Endothelial cell of umbilical vein (primary cell): ENCODE measurements around the gene ATAD3A. TPM values are rescaled to one million over a fixed set of nuclear protein-coding genes. Genes with fewer than 3 reads are reported as not detected.

Experiments used
- BruUV-seq: library from RNA; stranded (reverse); fragments of 400-500 nt; replicated peaks from 2 replicates; lab custom pipeline; 2021; lab: Mats Ljungman, UMichigan
- CTCF ChIA-PET: fragments of 300-600, 350-600 bp; sonication (Branson Sonifier 250); formaldehyde crosslinking; loops from one replicate; lab custom pipeline; 2021; ENCODE audit warnings: antibody characterized with exemption, inconsistent platforms; lab: Charles Lee
- POLR2A ChIA-PET: fragments of 300-600, 350-600 bp; sonication (Branson Sonifier 250); formaldehyde crosslinking; loops from one replicate; lab custom pipeline; 2021; ENCODE audit warnings: antibody characterized with exemption, inconsistent platforms; lab: Charles Lee
- DNase-seq: peaks from one replicate; pipeline ENCODE4 v3.0.0-alpha.2; 2011; ENCODE audit warnings: low read depth, low spot score
- FAIRE-seq: peaks from 2 replicates; lab custom pipeline; 2011; peaks lifted over from hg19 to GRCh38; lab: Jason Lieb, UNC
- H2AFZ ChIP-seq: 2 replicates; pipeline ENCODE4 v1.6.0; 2012; ENCODE audit warnings: low read depth, low read length, control low read depth, inconsistent platforms
- H3K27ac ChIP-seq: 2 replicates; pipeline ENCODE4 v1.5.1; 2011; ENCODE audit warnings: low read depth, mild to moderate bottlenecking, control low read depth, low read length, moderate library complexity; ENCODE audit not compliant: insufficient read depth
- H3K27me3 ChIP-seq, 2 experiments: 2 replicates each; pipeline versions ENCODE4 v1.6.0 to v1.6.1; 2011; ENCODE audit warnings: low read length in 2 of 2, mixed read lengths in 1 of 2; ENCODE audit not compliant: control insufficient read depth in 2 of 2, insufficient read depth in 2 of 2
- H3K36me3 ChIP-seq, 2 experiments: 2 replicates in 1 of 2; 3 replicates in 1 of 2; pipeline ENCODE4 v1.5.1; 2011; ENCODE audit warnings: low read length in 2 of 2, mild to moderate bottlenecking in 1 of 2, moderate library complexity in 1 of 2; ENCODE audit not compliant: control insufficient read depth in 2 of 2, insufficient read depth in 2 of 2; ENCODE audit errors: extremely low read depth in 1 of 2
- H3K4me1 ChIP-seq: 3 replicates; pipeline ENCODE4 v1.5.1; 2011; ENCODE audit warnings: mild to moderate bottlenecking, low read length; ENCODE audit not compliant: control insufficient read depth, insufficient read depth; ENCODE audit errors: extremely low read depth
- H3K4me2 ChIP-seq: 2 replicates; pipeline ENCODE4 v1.6.1; 2011; ENCODE audit warnings: low read length, control low read depth, mixed read lengths; ENCODE audit not compliant: insufficient read depth
- H3K4me3 ChIP-seq, 3 experiments: fragments of 200-600 bp in 1 of 3; sonication (generic), shearing (Covaris generic) in 1 of 3; replicated peaks in 1 of 3; 2 replicates each; pipeline ENCODE4 v1.5.1; 2011 to 2016; ENCODE audit warnings: control low read depth in 3 of 3, low read length in 3 of 3, mild to moderate bottlenecking in 2 of 3, inconsistent platforms in 1 of 3, low read depth in 1 of 3, moderate library complexity in 1 of 3; ENCODE audit not compliant: insufficient read depth in 1 of 3
- H3K79me2 ChIP-seq: 2 replicates; pipeline ENCODE4 v1.6.0; 2012; ENCODE audit warnings: low read length, inconsistent platforms; ENCODE audit not compliant: control insufficient read depth, insufficient read depth
- H3K9ac ChIP-seq: replicated peaks from 2 replicates; pipeline ENCODE3; 2011; ENCODE audit warnings: low read length, control low read depth; ENCODE audit not compliant: insufficient read depth; ENCODE audit errors: extremely low read depth
- H3K9me1 ChIP-seq: replicated peaks from 3 replicates; pipeline ENCODE4 v1.6.0; 2011; ENCODE audit warnings: mild to moderate bottlenecking, low read length; ENCODE audit not compliant: control insufficient read depth, insufficient read depth; ENCODE audit errors: extremely low read depth
- H3K9me3 ChIP-seq: replicated peaks from 2 replicates; pipeline ENCODE4 v1.5.1; 2012; ENCODE audit warnings: low read length, inconsistent platforms; ENCODE audit not compliant: control insufficient read depth, insufficient read depth
- H4K20me1 ChIP-seq: replicated peaks from 2 replicates; pipeline ENCODE3; 2011; ENCODE audit warnings: mild to moderate bottlenecking, low read length; ENCODE audit not compliant: control insufficient read depth, insufficient read depth; ENCODE audit errors: extremely low read depth
- CTCF ChIP-seq, 2 donors: IDR thresholded peaks; 1 replicate in 1 of 2; 2 replicates in 1 of 2; pipeline ENCODE4 v1.5.1; 2011; ENCODE audit warnings: low read length in 2 of 2, mild to moderate bottlenecking in 2 of 2, moderate library complexity in 2 of 2, control low read depth in 1 of 2, inconsistent platforms in 1 of 2, low read depth in 1 of 2; ENCODE audit not compliant: insufficient read depth in 1 of 2; ENCODE audit errors: extremely low read depth in 1 of 2
- EZH2 ChIP-seq: IDR thresholded peaks from 2 replicates; pipeline ENCODE4 v1.6.1; 2012; ENCODE audit warnings: borderline replicate concordance, low read depth, mild to moderate bottlenecking, moderate library complexity, low read length, inconsistent platforms; ENCODE audit not compliant: severe bottlenecking
- FOS ChIP-seq: IDR thresholded peaks from 2 replicates; pipeline ENCODE4 v1.6.1; 2011; ENCODE audit warnings: mild to moderate bottlenecking, low read length, moderate library complexity, borderline replicate concordance; ENCODE audit not compliant: insufficient read depth
- GATA2 ChIP-seq: IDR thresholded peaks from 2 replicates; pipeline ENCODE4 v1.7.0; 2011; ENCODE audit warnings: low read depth, mild to moderate bottlenecking, moderate library complexity, mixed read lengths, low read length; ENCODE audit not compliant: insufficient read length, insufficient read depth
- JUN ChIP-seq: IDR thresholded peaks from 2 replicates; pipeline ENCODE4 v1.6.1; 2011; ENCODE audit warnings: borderline replicate concordance, low read depth; ENCODE audit not compliant: insufficient read length, insufficient read depth
- MAX ChIP-seq: IDR thresholded peaks from 2 replicates; pipeline ENCODE4 v1.6.1; 2011; ENCODE audit not compliant: insufficient read depth, insufficient read length
- MYC ChIP-seq: IDR thresholded peaks from one replicate; pipeline ENCODE4 v1.6.1; 2011; ENCODE audit warnings: mild to moderate bottlenecking, low read depth, low read length
- POLR2A ChIP-seq: IDR thresholded peaks from 2 replicates; pipeline ENCODE4 v1.6.1; 2012; ENCODE audit warnings: low read depth, mild to moderate bottlenecking, control low read depth, low read length
- POLR2AphosphoS5 ChIP-seq: IDR thresholded peaks from 2 replicates; pipeline ENCODE4 v1.6.1; 2012; ENCODE audit warnings: low read depth, mild to moderate bottlenecking, control low read depth, low read length, moderate library complexity; ENCODE audit not compliant: insufficient read depth
- dilution Hi-C: fragments of 300-500 bp; cut with MboI; formaldehyde crosslinking; loops from one replicate; pipeline ENCODE4 v1.15.0; 2019; ENCODE audit warnings: low sequenced_read_pairs; ENCODE audit not compliant: extremely low pct_ligation_motif_present
- intact Hi-C: fragments of 100-400 bp; cut with micrococcal nuclease; formaldehyde crosslinking; loops from one replicate; pipeline ENCODE4 v1.10.0; 2022
- polyA plus RNA-seq, 4 experiments: library from polyadenylated mRNA; depleted of rRNA in 3 of 4; stranded (reverse) in 3 of 4; unstranded in 1 of 4; fragments of >200 nt; gene quantifications; 2 replicates each; pipeline versions ENCODE4 v1.2.1 to v1.2.3, GENCODE V29; 2011 to 2012; ENCODE audit warnings: missing spikeins in 1 of 4
- total RNA-seq: library from RNA; stranded (reverse); gene quantifications from 2 replicates; pipeline ENCODE4 v1.2.3, GENCODE V29; 2021

The ATAD3A gene
- total and polyA plus RNA-seq, 2 donors (not counting 3 experiments of a cell fraction or from before 2014, with no cell fraction given), result 24.9 to 55.2 TPM

- H3K9me1 ChIP-seq, result no peaks in the 10 kb centered on the region
- no peak overlapping the region for H3K27ac ChIP-seq
- H3K9me3 ChIP-seq, result no peaks in the 10 kb centered on the region
- no TSS peak for BruUV-seq
- intact Hi-C loops, result no loop called here
- TF ChIP-seq POLR2AphosphoS5 (no peak), CTCF (IDR thresholded peaks at IDR 0.05; ENCODE audit: extremely low read depth in 1 of 2, insufficient read depth in 1 of 2, low read depth in 1 of 2, low read length in 2 of 2) (no peak), GATA2 (no peak), MAX (no peak), EZH2 (no peak), POLR2A (no peak), JUN (no peak), MYC (no peak), FOS (no peak)
- dilution Hi-C loops, result no loop called here
- CTCF ChIA-PET, result no interaction called here
- no peak overlapping the region for H3K9ac ChIP-seq
- H3K79me2 ChIP-seq, result no peaks in the 10 kb centered on the region
- DNase-seq (no peak), FAIRE-seq (no peak)
- no peak overlapping the region for H3K4me3 ChIP-seq
- no peak overlapping the region for H2AFZ ChIP-seq
- no peaks in the 10 kb centered on the region for H4K20me1 ChIP-seq
- POLR2A ChIA-PET, result no interaction called here
- no peak overlapping the region for H3K4me2 ChIP-seq
- H3K36me3 ChIP-seq, result peaks cover 7 to 23% of the 10 kb centered on the region in 2 experiments
- H3K4me1 ChIP-seq, result no peaks in the 10 kb centered on the region
- H3K27me3 ChIP-seq, result no peaks in the 10 kb centered on the region
These were observed 22.7 kb upstream of the ATAD3A start for GRCh38 chr1:1489231-1489630.
